ENCODE data around the gene BATF2.
"Not testable (repeated sequence)": the region's sequence is repeated elsewhere in the genome, so short reads cannot be mapped to it uniquely, and the experiment has no call there.

The BATF2 gene

DNA sequence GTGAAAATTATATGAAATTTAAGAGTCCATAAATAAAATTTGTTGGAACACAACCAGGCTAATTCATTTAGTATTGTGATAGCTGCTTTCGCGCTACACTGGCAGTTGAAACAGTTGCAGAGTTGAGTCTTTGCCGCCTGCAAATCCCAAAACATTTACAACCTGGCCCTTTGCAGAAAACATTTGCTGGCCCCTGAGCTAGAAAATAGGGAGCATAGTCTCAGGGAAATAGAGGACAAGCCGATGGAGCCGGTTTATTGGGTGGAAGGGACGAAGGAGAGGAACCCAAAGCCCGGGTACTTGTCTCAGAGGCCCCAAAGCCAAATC, 43.7 kb upstream of the BATF2 start:
- H3K4me3 ChIP-seq (ENCODE audit: low read depth, low read length): peak overlapping the region; percentile 74
- TF ChIP-seq, protein P1, sequence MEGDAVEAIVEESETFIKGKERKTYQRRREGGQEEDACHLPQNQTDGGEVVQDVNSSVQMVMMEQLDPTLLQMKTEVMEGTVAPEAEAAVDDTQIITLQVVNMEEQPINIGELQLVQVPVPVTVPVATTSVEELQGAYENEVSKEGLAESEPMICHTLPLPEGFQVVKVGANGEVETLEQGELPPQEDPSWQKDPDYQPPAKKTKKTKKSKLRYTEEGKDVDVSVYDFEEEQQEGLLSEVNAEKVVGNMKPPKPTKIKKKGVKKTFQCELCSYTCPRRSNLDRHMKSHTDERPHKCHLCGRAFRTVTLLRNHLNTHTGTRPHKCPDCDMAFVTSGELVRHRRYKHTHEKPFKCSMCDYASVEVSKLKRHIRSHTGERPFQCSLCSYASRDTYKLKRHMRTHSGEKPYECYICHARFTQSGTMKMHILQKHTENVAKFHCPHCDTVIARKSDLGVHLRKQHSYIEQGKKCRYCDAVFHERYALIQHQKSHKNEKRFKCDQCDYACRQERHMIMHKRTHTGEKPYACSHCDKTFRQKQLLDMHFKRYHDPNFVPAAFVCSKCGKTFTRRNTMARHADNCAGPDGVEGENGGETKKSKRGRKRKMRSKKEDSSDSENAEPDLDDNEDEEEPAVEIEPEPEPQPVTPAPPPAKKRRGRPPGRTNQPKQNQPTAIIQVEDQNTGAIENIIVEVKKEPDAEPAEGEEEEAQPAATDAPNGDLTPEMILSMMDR (IDR thresholded peaks at IDR 0.05; ENCODE audit: low read depth, low read length): no peak

DNA sequence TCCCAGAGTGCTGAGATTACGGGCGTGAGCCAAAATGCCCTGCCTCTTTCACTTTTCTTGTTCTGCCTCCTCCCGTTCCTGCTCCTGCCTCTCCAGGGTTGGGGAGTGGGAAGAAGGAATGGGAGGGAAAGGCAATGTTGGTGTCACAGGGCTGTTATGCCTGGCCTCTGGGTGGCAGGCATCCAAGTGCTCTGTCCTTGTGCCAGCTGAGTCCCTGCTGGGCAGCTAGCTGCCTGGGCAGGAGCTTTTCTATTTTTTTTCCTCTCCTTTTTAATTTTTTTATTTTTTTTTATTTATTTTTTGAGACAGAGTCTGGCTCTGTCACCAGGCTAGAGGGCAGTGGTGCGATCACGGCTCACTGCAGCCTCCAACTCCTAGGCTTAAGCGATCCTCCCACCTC, 40.2 kb upstream of the BATF2 start:
- TF ChIP-seq, protein P1 (IDR thresholded peaks at IDR 0.05; ENCODE audit: low read depth, low read length): no peak
- H3K4me3 ChIP-seq (ENCODE audit: low read depth, low read length): no peak overlapping the region

DNA sequence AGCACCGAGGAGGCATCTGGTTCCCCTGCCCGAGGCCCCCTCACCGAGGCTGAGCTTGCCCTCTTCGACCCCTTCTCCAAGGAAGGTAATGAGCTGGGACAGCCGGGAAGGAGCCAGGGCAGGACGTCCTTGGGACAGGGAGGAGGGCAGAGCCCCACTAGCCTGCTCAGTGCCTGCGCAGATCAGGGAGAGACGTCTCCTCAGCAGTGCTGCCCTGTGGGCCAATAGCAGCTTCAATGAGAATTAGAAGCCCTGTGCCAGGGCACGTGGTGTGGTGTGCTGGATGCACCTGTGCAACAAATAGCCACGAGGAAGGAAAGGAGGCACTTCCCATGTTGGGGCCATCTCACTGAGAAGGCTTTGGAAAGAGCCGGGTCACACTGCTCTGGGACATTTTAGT, 38.8 kb upstream of the BATF2 start:
- TF ChIP-seq, protein P1 (IDR thresholded peaks at IDR 0.05; ENCODE audit: low read depth, low read length): no peak
- no peak overlapping the region for H3K4me3 ChIP-seq (ENCODE audit: low read depth, low read length)

DNA sequence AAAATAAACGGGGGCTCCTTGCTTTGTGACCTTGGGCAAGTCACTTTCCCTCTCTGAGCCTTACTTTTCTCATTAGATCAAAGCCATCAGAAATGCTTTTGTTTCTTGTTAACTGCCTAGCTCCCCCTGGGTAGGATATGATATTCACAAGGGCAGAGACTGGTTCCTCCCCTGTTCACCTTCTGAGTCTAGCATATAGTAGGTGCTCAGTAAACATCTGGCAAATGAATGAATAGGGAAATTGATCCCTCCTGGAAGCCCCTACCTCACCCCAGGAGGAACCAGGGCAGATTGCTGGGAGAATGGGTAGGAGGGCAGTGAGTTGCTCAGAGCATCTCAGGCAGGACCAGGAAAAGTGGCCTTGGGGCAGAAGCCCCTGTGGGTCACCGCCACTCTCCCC, 37.7 kb upstream of the BATF2 start:
- TF ChIP-seq, protein P1 (IDR thresholded peaks at IDR 0.05; ENCODE audit: low read depth, low read length): no peak
- no peak overlapping the region for H3K4me3 ChIP-seq (ENCODE audit: low read depth, low read length)

DNA sequence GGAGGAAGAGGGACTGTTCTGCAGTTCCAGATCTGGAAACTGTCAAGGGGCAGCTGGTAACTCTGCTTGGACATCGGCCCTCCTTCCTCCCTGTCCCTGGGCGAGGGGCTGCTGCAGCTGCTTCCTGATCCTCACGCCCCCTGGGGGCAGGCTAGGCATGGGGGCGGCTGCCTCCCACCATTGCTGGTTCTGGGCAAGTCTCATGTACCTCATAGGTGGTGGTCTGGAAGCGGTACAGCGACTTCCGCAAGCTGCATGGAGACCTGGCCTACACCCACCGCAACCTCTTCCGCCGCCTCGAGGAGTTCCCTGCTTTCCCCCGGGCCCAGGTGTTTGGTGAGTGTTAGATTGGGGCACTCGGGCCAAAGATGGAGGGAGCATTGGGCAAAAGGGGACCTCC, 35.4 kb upstream of the BATF2 start:
- no peak overlapping the region for H3K4me3 ChIP-seq (ENCODE audit: low read depth, low read length)
- TF ChIP-seq, protein P1 (IDR thresholded peaks at IDR 0.05; ENCODE audit: low read depth, low read length): no peak

DNA sequence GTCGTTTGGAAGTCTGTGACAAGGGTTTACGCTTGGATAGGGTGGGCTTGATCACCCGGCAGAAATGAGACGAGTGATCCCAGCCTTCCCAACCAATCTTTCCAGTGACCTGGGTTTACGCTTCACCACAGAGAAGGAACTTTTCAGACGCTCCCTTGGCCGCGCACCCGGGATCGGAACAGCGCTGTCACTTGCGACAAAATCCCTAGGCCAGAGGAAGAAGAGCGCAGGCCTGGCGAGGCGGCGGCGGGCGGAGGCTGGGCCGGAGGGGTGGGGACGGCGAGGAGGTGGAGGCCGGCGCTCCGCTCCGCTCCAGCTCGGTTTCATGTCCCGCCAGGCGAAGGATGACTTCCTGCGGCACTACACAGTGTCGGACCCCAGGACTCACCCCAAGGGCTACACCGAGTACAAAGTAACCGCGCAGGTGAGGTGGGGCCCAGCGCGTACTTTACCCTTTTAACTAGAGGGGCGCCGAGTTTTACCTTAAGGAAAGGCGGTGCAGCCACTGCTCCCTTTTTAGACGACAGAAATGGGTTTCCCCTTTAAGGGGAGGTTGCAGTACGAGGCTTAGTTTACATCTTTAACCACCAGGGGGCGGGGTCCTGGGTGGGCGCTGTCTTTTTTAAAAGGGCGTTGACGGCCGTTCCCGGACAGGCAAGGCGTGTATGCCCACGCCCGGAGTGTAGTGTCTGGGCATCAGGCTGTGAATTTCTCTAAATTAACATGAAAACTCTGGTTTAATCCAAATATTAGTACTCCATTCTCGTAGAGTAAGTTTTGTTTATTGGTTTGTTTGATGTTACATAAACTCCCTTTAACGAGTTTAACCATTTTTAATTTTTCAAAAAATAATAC, 30.7 kb upstream of the BATF2 start, which contains the start of gene SNX15:
Gene SNX15, plus strand, starts transcription at position 227 of the 855 bp plus-strand sequence. Its CDS starts 99 bp downstream, at position 326.
- TF ChIP-seq, protein P1 (IDR thresholded peaks at IDR 0.05; ENCODE audit: low read depth, low read length): peak; percentile 40
- peak within 1 kb of the TSS; percentile 71 for H3K4me3 ChIP-seq (ENCODE audit: low read depth, low read length)

DNA sequence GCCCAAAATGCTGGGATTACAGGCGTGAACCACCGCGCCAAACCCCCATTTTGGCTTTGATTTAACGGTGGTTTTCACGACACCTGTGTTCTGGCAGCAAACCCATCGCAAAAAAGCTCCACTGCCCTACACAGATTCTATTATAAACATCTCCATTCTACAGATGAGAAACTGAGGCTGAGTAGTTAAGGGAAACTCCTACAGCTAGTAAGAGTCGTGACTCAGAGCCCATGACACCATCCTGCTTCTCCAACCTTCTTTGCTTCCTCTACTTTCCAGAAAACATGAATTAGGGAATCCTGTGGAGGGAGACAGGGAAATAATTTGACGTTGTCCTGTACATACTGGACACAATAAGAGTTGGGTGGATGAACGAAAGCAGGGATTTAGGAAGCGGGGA, 30.0 kb upstream of the BATF2 start:
- peak overlapping the region; percentile 71 for H3K4me3 ChIP-seq (ENCODE audit: low read depth, low read length)
- TF ChIP-seq, protein P1 (IDR thresholded peaks at IDR 0.05; ENCODE audit: low read depth, low read length): no peak

DNA sequence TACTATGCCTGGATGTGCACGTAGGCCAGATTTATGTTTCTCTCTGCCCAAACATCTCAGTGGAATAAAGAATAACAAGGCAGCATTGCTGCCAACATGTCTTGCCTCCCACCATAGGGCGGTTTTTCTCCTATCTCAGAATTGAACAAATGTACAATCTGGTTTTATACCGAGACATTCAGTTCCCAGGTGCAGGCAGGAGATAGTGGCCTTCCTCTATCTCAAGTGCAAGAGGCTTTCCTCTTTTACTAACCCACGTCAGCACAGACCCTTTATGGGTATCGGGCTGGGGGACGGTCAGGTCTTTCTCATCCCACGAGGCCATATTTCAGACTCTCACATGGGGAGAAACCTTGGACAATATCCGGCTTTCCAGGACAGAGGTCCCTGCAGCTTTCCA, 26.7 kb upstream of the BATF2 start:
- not testable (repeated sequence) for H3K4me3 ChIP-seq (ENCODE audit: low read depth, low read length)

All from WI38 (cell line).